ENCODE measurements around the gene SETD3.

- TF ChIP-seq CTCF (IDR thresholded peaks at IDR 0.05) (no peak), POLR2A (IDR thresholded peaks at IDR 0.05) (no peak)
Observed at GRCh38 chr14:99382781-99383471, 97.7 kb downstream of the SETD3 start.

Measured in right lobe of liver (tissue), 4 donors.